ENCODE data around the gene LAMB4.

The LAMB4 gene

GRCh38 chr7:108130261-108130660 lies at the start of gene LAMB4:
Gene LAMB4 (minus strand): TSS chr7:108130361. CDS start chr7:108123164, 7,197 bp downstream.
- in situ Hi-C loops (cut with MboI; ENCODE audit: low sequenced_read_pairs), result no loop called here

GRCh38 chr7:108178398-108178797 lies 48.2 kb upstream of the LAMB4 start:
- in situ Hi-C loops (cut with MboI; ENCODE audit: low sequenced_read_pairs), result loop anchor here (25.0 kb wide), 1 partner anchor 309 kb away; no protein-coding TSS in a partner anchor

GRCh38 chr7:108171164-108171563 lies 41.0 kb upstream of the LAMB4 start:
- in situ Hi-C loops (cut with MboI; ENCODE audit: low sequenced_read_pairs), result no loop called here

- in situ Hi-C loops (cut with MboI; ENCODE audit: low sequenced_read_pairs), result no loop called here
Measured at GRCh38 chr7:108170251-108170650, 40.1 kb upstream of the LAMB4 start.

GRCh38 chr7:108167460-108167859 lies 37.3 kb upstream of the LAMB4 start:
- in situ Hi-C loops (cut with MboI; ENCODE audit: low sequenced_read_pairs), result no loop called here

- in situ Hi-C loops (cut with MboI; ENCODE audit: low sequenced_read_pairs), result no loop called here
Measured at GRCh38 chr7:108166687-108167086, 36.5 kb upstream of the LAMB4 start.

- in situ Hi-C loops (cut with MboI; ENCODE audit: low sequenced_read_pairs), result no loop called here
Measured at GRCh38 chr7:108165723-108166122, 35.6 kb upstream of the LAMB4 start.

- in situ Hi-C loops (cut with MboI; ENCODE audit: low sequenced_read_pairs), result no loop called here
Measured at GRCh38 chr7:108164946-108165345, 34.8 kb upstream of the LAMB4 start.

- in situ Hi-C loops (cut with MboI; ENCODE audit: low sequenced_read_pairs), result no loop called here
Measured at GRCh38 chr7:108164342-108164741, 34.2 kb upstream of the LAMB4 start.

- in situ Hi-C loops (cut with MboI; ENCODE audit: low sequenced_read_pairs), result no loop called here
Measured at GRCh38 chr7:108158776-108159175, 28.6 kb upstream of the LAMB4 start.

GRCh38 chr7:108157606-108158335 lies 27.6 kb upstream of the LAMB4 start:
- in situ Hi-C loops (cut with MboI; ENCODE audit: low sequenced_read_pairs), result no loop called here

- in situ Hi-C loops (cut with MboI; ENCODE audit: low sequenced_read_pairs), result no loop called here
Measured at GRCh38 chr7:108156897-108157605, 26.9 kb upstream of the LAMB4 start.

GRCh38 chr7:108152198-108152597 lies 22.0 kb upstream of the LAMB4 start:
- in situ Hi-C loops (cut with MboI; ENCODE audit: low sequenced_read_pairs), result no loop called here

GRCh38 chr7:108149908-108150307 lies 19.7 kb upstream of the LAMB4 start:
- in situ Hi-C loops (cut with MboI; ENCODE audit: low sequenced_read_pairs), result no loop called here

- in situ Hi-C loops (cut with MboI; ENCODE audit: low sequenced_read_pairs), result no loop called here
Measured at GRCh38 chr7:108149119-108149518, 19.0 kb upstream of the LAMB4 start.

GRCh38 chr7:108147031-108147563 lies 16.9 kb upstream of the LAMB4 start:
- in situ Hi-C loops (cut with MboI; ENCODE audit: low sequenced_read_pairs), result no loop called here

GRCh38 chr7:108146070-108146842 lies 16.1 kb upstream of the LAMB4 start:
- in situ Hi-C loops (cut with MboI; ENCODE audit: low sequenced_read_pairs), result no loop called here

GRCh38 chr7:108145401-108145800 lies 15.2 kb upstream of the LAMB4 start:
- in situ Hi-C loops (cut with MboI; ENCODE audit: low sequenced_read_pairs), result no loop called here

GRCh38 chr7:108144931-108145330 lies 14.8 kb upstream of the LAMB4 start:
- in situ Hi-C loops (cut with MboI; ENCODE audit: low sequenced_read_pairs), result no loop called here

- in situ Hi-C loops (cut with MboI; ENCODE audit: low sequenced_read_pairs), result no loop called here
Measured at GRCh38 chr7:108143658-108144420, 13.7 kb upstream of the LAMB4 start.
